ENCODE data around the gene DDX42. TPM values are rescaled to one million over a fixed set of nuclear protein-coding genes. Genes with fewer than 3 reads are reported as not detected.
"Not testable (repeated sequence)": the region's sequence is repeated elsewhere in the genome, so short reads cannot be mapped to it uniquely, and the experiment has no call there.

DDX42 gene
- total RNA-seq, 1 experiment from 2014 or later = 49.6 TPM

DNA sequence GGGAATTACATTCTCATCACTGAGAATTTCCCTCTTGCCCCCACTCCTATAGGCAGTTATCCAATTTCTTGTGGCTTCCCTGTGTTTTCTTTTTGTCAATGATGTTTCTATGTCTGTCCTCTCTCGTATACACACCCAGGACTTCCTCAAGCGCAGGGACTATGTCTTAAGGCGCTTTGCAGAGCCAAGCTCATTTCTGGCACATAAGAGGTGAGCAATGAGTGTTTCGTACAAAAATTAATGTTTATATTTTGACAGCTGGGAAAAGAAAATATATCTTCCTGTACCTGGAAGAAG lies 947 bp downstream of the DDX42 start:
- no peak for DNase-seq (ENCODE audit: low read depth)

DNA sequence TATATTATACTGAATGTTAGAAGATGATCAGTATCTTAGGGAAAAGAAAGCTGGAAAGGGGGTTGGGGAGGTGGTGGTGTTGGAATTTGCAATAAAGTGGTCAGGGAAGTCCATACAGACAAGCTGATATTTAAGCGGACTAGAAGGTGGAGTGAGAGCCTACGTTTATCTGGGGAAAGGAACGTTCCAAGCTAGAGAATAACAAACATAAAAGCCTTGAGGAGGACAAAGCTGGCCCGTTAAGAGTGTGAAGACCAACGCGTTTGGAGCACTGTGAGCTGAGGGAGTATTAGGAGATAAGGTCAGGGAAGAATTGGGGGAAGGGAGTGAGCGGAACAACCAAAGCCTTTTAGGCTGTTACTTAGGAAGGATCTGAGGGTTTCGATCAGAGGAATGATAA lies 1.4 kb downstream of the DDX42 start:
- DNase-seq (ENCODE audit: low read depth) = no peak

DNA sequence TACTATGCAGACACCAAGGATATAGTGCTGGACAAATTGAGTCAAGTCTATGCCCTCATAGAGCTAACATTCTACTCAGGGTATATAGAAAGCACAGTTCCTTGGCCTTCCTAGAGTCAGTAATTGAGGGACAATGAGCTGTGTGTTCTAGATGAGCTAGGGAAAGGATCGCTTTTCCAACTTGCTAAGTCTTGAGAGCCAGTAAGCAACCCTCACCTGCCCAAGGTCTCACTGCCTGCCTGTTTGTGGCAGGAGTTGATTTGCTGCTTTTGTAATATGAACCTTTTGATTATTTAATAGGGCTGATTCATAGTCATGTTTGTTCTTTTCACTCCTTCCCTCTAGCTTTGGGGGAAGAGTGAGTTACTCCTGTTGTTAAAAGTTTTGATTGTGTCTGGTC lies 6.5 kb downstream of the DDX42 start:
- peak; percentile 62 for DNase-seq (ENCODE audit: low read depth)

DNA sequence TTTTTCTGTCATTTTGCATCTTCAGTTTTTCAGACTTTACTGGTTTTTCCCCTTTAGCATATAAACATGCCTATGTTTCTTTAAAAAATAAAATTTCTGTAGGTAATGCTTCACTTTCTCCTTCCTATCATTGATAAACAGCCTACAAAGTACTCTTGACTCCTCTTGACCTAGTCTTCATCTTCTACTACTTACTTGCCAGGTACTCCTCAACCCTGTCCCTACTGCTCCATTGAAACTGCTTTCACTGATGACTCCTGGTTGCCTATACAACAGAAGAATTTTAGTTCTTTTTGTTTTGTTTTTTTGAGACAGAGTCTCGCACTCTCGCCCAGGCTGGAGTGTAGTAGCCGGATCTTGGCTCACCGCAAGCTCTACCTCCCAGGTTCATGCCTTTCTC lies 7.0 kb downstream of the DDX42 start:
- no peak for DNase-seq (ENCODE audit: low read depth)

DNA sequence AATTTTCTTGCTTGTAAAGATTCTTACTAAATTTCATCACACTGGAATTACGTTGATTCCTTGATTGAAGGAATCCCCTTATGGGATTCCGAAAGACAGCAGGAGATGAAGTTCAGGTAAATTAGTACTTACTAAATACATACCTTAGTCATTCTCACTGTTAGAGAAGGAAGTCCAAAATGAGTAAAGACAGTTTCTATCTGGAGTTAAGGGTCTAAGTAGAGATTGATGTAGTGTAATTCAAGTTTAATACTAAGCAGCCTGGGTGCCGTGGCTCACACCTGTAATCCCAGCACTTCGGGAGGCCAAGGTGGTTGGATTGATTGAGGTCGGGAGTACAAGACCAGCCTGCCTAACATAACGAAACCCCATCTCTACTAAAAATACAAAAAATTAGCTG lies 9.6 kb downstream of the DDX42 start:
- DNase-seq (ENCODE audit: low read depth) = no peak

DNA sequence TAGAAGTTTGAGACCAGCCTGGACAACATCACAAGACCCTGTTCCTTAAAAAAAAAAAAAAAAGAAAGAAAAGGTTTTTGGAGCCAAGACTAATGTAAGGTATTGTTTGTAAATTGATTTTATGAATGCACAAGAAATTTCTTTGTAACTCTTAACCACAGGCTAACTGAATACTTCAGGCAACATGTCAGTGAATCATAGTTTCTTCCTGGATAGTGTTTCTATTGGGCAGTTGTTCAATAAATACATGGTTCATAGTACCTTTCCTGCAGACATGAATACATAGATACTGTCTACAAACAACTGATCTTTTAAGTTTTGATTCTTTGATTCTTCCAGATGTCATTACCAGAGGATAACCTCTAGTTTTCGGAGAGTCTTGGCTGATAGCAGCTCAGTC lies 11.6 kb downstream of the DDX42 start:
- DNase-seq (ENCODE audit: low read depth) = peak; percentile 67

DNA sequence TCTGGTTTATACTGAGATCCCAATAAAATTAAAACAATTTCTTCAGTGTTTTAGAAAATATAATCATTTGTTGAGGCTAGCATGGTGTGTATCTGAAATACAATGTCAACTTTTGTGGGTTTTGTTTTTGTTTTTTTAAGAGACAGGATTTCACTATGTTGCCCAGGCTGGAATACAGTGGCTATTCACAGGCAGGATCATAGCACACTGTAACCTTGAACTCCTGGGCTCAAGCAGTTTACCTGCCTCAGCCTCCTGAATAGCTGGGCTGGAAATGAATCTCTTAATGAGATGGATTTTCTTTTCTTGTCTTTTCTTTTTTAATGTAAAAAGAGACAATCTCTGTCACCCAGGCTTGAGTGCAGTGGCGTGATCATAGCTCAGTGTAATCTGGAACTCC lies 12.1 kb downstream of the DDX42 start:
- no peak for DNase-seq (ENCODE audit: low read depth)

DNA sequence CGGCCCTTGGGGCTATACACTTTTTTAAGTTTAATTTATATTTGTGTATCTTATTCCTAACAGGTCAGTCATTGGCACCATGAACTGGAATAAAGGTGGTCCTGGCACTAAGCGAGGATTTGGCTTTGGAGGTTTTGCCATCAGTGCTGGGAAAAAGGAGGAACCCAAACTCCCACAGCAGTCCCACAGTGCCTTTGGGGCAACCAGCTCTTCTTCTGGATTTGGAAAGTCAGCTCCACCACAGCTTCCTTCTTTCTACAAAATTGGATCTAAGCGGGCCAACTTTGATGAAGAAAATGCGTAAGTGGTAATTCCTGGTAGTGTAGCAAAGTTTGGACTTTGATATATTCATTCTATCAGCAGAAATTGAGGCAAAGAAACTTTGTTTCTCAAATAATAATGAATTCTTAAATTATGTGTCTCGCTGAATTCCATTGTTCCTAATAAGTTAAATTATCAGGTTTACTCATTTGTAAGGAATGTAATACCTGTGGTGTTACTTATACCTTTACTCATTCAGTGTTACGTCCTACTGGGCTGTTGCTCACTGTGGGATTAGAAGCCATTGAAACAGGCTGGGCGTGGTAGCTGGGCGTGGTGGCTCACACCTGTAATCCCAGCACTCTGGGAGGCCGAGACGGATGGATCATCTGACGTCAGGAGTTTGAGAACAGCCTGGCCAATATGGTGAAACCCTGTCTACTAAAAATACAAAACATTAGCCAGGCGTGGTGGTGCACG lies 13.2 kb downstream of the DDX42 start:
- no peak for DNase-seq (ENCODE audit: low read depth)

DNA sequence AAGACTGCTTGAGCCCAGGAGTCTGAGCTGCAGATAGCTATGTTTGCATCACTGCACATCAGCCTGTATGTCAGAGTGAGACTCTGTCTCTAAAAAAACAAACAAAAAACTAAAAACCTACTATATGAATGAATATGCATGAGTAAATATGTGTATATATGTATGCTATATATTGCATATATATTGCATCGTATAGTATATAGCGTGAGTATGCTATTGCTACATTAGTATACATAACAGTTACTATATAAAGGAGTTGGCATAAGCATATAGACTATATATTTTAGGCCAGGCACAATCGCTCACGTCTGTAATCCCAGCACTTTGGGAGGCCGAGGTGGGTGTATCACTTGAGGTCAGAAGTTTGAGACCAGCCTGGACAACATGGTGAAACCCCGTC lies 16.1 kb downstream of the DDX42 start:
- no peak for DNase-seq (ENCODE audit: low read depth)

DNA sequence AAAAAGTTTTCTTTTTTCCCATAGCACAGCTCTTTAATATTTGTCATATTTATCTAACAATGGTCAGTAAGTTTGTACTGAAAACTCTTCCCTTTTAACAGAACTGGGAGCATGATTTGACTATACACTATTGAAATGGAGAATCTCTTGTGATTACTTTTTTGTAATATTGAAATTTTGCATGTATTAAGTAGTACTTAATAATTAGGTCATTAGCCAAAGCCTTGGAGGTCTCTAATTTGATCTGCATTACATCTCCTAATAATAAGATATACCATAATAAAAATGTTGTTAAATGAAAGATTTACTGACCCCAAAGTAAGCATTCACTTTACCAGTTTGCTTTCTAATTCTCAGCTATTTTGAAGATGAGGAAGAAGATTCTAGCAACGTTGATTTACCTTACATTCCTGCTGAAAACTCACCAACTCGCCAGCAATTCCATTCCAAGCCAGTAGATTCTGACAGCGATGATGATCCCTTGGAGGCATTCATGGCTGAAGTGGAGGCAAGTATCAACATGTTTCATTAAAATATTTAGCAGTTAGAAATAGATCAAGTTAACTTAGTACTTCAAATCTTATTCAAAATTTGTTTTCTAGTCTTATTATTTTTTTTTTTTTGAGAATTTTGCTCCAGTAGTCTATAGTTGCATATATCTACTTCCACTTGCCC lies 18.2 kb downstream of the DDX42 start:
- no peak for DNase-seq (ENCODE audit: low read depth)

DNA sequence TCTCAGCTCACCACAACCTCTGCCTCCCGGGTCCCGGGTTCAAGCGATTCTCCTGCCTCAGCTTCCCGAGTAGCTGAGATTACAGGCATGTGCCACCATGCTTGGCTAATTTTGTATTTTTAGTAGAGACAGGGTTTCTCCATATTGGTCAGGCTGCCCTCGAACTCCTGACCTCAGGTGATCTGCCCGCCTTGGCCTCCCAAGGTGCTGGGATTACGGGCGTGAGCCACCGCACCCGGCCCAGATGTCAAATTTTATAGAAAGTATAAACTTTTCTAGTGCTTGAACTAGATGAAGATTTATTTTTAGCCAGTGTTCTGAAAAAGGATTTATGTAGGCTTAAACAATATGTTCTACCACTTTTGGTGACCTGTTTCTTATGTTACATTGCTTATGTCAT lies 22.4 kb downstream of the DDX42 start:
- DNase-seq (ENCODE audit: low read depth) = not testable (repeated sequence)

DNA sequence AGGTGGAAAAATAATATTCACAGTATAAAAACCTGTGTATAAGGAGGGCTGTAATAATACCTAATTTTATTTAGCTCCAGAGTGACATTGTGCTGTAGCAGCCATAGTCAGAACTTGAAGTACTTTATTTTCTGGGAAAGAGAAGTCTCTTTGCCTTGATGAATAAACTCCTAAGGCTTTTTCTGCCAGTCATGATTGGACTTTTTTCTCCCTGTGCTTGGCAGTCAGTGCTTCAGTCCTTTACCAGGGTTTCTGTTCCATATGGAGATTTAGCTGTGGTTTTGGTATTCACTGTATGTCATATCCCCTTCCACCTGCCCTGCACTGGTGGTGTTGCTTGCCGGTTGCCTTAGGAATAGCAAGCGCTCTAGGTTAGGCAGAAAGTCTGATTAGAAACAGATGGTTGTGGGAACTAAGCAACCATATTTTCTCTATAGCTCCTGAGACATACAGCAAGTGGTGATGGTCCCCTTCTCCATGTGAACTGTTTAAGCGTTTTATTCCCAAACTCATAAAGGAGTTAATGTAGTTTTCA lies 24.7 kb downstream of the DDX42 start:
- no peak for DNase-seq (ENCODE audit: low read depth)

DNA sequence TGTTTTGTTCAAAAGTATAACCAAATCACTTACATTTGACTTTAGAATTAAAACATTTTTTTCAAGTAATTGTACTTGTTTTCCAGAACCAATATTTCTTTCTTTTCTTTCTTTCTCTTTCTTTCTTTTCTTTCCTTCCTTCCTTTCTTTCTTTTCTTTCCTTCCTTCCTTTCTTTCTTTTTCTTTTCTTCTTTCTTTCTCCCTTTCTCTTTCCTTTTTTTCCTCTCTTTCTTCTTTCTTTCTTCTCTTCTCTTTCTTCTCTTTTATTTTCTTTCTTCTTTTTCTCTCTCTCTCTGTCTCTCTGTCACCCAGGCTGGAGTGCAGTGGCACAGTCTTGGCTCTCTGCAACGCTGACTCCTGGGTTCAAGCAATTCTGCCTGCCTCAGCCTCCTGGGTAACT lies 26.8 kb downstream of the DDX42 start:
- no peak for DNase-seq (ENCODE audit: low read depth)

DNA sequence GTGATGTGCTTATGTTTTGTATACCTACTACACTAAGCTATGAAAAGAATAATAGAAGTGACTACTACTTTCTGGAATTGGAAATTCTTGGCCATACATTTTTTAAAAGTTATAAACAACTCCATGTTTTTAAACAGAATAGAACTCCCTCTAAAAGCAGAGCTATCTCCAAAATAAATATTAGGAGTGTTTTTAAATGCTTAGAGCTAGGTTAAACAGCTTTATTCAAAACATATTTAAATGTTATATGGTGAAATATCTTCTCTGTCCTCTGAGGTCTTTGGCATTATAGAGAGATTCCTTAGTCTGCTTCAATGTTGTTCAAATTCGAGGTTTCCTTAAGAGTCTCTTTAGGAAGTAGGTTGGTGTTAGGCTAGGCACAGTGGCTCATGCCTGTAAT lies 30.4 kb downstream of the DDX42 start:
- DNase-seq (ENCODE audit: low read depth) = no peak

DNA sequence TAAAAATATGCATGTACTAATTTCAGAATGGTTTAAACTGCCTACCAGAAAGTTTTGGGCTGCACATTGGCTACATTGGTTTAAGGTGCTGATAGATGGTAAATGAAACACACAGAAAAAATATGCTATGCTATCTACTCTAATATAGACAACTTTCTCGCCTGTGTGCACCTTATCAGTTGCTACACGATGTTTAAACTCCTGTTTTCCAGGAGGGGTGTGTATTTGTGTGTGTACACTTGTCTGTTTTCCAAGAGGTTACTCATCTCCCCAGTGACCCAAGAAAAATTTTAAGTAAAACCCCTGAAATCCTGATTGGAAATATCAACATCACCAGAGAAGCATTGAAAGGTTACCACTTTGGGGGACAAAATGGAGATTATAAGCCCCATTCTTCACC lies 31.6 kb downstream of the DDX42 start:
- DNase-seq (ENCODE audit: low read depth) = no peak

DNA sequence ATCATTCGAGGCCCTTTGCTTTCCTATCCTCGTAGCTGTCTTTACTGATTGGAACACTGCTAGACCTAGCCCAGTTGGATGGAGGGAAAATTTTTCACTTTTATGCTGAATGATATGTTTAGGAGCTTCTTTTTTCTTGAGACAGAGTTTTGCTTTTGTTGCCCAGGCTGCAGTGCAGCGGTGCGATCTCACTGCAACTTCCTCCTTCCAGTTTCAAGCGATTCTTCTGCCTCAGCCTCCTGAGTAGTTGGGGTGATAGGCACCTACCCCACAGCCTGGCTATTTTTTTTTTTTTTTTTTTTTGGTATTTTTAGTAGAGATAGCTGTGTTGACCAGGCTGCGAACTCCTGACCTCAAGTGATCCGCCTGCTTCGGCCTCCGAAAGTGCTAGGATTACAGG lies 36.0 kb downstream of the DDX42 start:
- no peak for DNase-seq (ENCODE audit: low read depth)

DNA sequence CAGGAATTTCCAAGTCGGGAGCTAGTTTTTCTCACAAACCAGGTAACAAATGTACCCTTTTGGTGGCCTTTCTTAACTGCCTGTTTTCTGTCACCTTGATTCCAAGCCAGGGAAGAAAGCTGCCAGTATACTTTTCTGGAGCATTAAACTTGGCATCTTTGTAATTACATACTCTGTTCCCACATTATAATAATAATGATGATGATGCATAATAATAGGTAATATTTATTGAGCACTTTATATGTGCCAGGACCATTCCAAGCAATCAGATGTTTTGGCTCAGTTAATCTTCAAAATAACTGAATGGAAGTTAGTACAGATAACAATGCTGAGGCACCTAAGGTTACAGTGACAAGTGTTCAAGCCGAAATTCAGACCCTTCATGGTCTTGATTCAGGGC lies 42.2 kb downstream of the DDX42 start:
- no peak for DNase-seq (ENCODE audit: low read depth)

DNA sequence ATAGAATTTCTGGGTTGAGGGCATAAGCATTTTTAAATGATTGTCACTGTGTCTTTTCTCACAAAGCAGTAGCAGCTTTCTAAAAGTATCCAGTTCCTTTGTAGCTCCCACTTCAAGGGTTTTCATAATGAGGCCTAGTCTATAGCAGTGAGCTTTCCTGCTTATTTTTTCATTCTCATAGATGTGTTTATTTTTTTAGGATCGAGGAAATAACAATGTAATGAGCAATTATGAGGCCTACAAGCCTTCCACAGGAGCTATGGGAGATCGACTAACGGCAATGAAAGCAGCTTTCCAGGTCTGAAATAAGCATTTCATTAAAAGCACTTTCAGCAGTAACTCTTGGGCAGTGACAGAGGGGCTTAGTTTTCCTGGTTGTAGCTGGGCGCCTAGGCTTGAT lies 42.7 kb downstream of the DDX42 start:
- no peak for DNase-seq (ENCODE audit: low read depth)

DNA sequence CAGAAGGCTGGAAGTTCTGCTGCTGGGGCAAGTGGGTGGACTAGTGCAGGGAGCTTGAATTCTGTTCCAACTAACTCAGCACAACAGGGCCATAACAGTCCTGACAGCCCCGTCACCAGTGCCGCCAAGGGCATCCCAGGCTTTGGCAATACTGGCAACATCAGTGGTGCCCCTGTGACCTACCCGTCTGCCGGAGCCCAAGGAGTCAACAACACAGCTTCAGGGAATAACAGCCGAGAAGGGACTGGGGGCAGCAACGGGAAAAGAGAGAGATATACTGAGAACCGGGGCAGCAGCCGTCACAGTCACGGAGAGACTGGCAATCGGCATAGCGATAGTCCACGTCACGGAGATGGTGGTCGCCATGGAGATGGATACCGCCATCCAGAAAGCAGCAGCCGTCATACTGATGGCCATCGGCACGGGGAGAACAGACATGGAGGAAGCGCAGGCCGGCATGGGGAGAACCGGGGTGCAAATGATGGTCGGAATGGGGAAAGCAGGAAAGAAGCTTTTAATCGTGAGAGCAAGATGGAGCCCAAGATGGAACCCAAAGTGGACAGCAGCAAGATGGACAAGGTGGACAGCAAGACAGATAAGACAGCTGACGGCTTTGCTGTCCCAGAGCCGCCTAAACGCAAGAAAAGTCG lies 43.9 kb downstream of the DDX42 start:
- DNase-seq (ENCODE audit: low read depth) = no peak

DNA sequence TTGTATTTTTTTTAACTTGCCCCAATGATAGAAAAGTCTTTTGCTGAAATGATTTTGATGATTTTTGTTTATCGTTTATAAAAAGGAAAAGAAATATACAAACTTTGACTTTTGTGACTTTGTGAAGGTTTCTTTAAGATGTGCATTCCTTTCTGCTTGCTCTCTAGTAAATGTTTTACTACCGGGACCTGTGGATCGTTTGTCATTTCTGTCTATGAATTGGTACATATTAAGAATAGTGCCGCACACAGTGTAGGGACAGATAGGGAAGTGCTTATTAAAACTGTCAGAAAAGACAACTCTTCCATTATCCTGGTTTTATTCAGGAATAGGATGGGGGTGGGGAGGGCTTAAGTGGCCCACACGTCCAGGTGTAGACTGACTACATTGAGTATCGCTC lies 45.2 kb downstream of the DDX42 start:
- no peak for DNase-seq (ENCODE audit: low read depth)

DNA sequence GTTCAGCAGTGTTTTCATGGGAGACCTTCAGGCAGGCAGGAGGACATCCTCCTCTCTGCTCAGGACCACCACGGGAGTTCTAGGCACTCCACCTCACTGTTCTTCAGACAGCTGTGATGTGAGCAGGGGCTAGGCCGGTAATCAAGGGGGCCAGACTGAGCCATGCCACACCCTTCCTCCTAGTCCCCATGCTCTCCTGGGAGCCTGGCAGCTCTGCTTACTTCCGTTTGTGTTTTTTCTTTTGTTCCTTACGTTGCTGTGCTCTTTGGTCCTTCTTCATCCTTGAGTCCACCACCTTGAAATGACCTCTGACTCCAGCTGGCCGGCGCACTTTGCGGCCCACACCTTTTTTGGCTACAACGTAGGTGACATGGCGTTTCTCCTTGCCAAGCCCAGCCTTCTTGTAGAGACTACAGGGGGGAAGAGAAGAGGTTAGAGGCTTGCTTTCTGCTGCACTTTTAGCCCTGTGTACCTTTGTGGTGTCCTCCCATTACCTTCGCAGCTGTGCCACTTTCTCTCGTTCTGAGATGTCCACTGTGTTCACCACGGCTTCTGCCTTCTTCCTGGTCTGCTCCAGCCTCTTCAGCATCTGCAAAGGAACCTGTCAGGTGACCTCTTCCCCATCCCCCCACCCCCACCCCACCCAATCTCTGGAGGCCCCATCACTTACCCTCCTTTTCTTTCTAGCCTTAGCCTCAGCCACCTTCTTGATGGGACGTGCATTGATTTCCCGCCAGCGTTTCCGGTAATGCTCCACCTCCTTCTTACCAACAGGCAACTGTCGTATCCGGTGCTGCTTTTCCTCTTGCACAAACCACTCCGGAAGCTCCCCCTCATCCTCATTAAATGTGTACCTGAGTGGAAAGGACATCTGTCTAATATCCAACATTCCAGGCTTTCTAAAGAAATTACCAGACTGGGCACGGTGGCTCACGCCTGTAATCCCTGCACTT lies 45.9 kb downstream of the DDX42 start:
- no peak for DNase-seq (ENCODE audit: low read depth)
